HEK293 (cell line): Measurements from ENCODE around the gene TBC1D5.

ENCODE experiments used
- ATF2 ChIP-seq: fragments of 450-650 bp; formaldehyde crosslinking; IDR thresholded peaks from 2 replicates; pipeline ENCODE4 v1.5.1; 2016; ENCODE audit warnings: missing biosample characterization, missing genetic modification characterization, low read depth
- CTCF ChIP-seq: fragments of 450-650 bp; formaldehyde crosslinking; IDR thresholded peaks from 2 replicates; pipeline ENCODE4 v1.5.1; 2016; ENCODE audit warnings: missing biosample characterization, missing genetic modification characterization
- KLF9 ChIP-seq: fragments of 450-650 bp; formaldehyde crosslinking; IDR thresholded peaks from 2 replicates; pipeline ENCODE4 v1.5.1; 2016; ENCODE audit warnings: missing biosample characterization, missing genetic modification characterization, low read depth
- OVOL3 ChIP-seq: fragments of 450-650 bp; formaldehyde crosslinking; IDR thresholded peaks from 2 replicates; pipeline ENCODE4 v1.5.1; 2016; ENCODE audit warnings: missing biosample characterization, missing genetic modification characterization
- PBX3 ChIP-seq: sonication (generic); formaldehyde crosslinking; IDR thresholded peaks from 2 replicates; pipeline ENCODE4 v1.8.1; 2022; ENCODE audit warnings: mild to moderate bottlenecking, moderate library complexity, missing genetic modification reagents
- SP2 ChIP-seq: fragments of 450-650 bp; formaldehyde crosslinking; IDR thresholded peaks from 2 replicates; pipeline ENCODE4 v1.5.1; 2016; ENCODE audit warnings: missing biosample characterization, missing genetic modification characterization
- YY1 ChIP-seq: fragments of 450-650 bp; formaldehyde crosslinking; IDR thresholded peaks from 2 replicates; pipeline ENCODE4 v1.5.1; 2018; ENCODE audit warnings: missing biosample characterization, missing genetic modification characterization
- ZBTB8A ChIP-seq: fragments of 450-650 bp; formaldehyde crosslinking; IDR thresholded peaks from 2 replicates; pipeline ENCODE4 v1.5.1; 2016; ENCODE audit warnings: missing biosample characterization, missing genetic modification characterization
- ZNF2 ChIP-seq: fragments of 450-650 bp; formaldehyde crosslinking; IDR thresholded peaks from 2 replicates; pipeline ENCODE4 v1.5.1; 2016; ENCODE audit warnings: missing biosample characterization, missing genetic modification characterization
- ZNF202 ChIP-seq: fragments of 450-650 bp; formaldehyde crosslinking; IDR thresholded peaks from 2 replicates; pipeline ENCODE4 v1.5.1; 2016; ENCODE audit warnings: missing biosample characterization, missing genetic modification characterization, borderline replicate concordance
- ZNF211 ChIP-seq: fragments of 450-650 bp; formaldehyde crosslinking; IDR thresholded peaks from 2 replicates; pipeline ENCODE4 v1.5.1; 2016; ENCODE audit warnings: low read depth, missing biosample characterization, missing genetic modification characterization
- ZNF362 ChIP-seq: fragments of 450-650 bp; formaldehyde crosslinking; IDR thresholded peaks from 2 replicates; pipeline ENCODE4 v1.5.1; 2016; ENCODE audit warnings: missing biosample characterization, missing genetic modification characterization
- ZNF580 ChIP-seq: fragments of 450-650 bp; formaldehyde crosslinking; IDR thresholded peaks from 2 replicates; pipeline ENCODE4 v1.5.1; 2016; ENCODE audit warnings: missing biosample characterization, missing genetic modification characterization
- ZNF785 ChIP-seq: fragments of 450-650 bp; formaldehyde crosslinking; IDR thresholded peaks from 2 replicates; pipeline ENCODE4 v1.5.1; 2016; ENCODE audit warnings: missing biosample characterization, missing genetic modification characterization

GRCh38 chr3:17510265-17510664 is 232.2 kb downstream of the TBC1D5 start:
- TF ChIP-seq CTCF (tag by site-specific recombination), result no peak
- no peak for TF ChIP-seq ZNF362 (tag by site-specific recombination)
- no peak for TF ChIP-seq ZBTB8A (tag by site-specific recombination)
- TF ChIP-seq ZNF202 (tag by site-specific recombination), result no peak
- TF ChIP-seq KLF9 (tag by site-specific recombination), result no peak
- TF ChIP-seq ZNF580 (tag by site-specific recombination), result no peak
- TF ChIP-seq ATF2, result no peak
- no peak for TF ChIP-seq ZNF211 (tag by site-specific recombination)
- no peak for TF ChIP-seq OVOL3
- TF ChIP-seq SP2 (tag by site-specific recombination), result no peak
- no peak for TF ChIP-seq ZNF2 (tag by site-specific recombination)
- no peak for TF ChIP-seq ZNF785
- no peak for TF ChIP-seq YY1 (tag by site-specific recombination)
- no peak for TF ChIP-seq PBX3 (CRISPR knock-in tag)
